Retinal pigment epithelial cell (primary cell): ENCODE data around the gene LMF1.

Experiments
- DNase-seq: peaks from one replicate; pipeline ENCODE4 v3.0.0-alpha.2; 2010; ENCODE audit warnings: low read depth
- H3K4me3 ChIP-seq: 2 replicates; pipeline ENCODE4 v1.5.1; 2011; ENCODE audit warnings: mild to moderate bottlenecking, low read length, control low read depth, moderate library complexity
- CTCF ChIP-seq: conservative IDR thresholded peaks from 2 replicates; pipeline ENCODE4 v1.5.1; 2011; ENCODE audit warnings: low read depth, low read length, control low read depth, inconsistent platforms

The LMF1 gene

DNA sequence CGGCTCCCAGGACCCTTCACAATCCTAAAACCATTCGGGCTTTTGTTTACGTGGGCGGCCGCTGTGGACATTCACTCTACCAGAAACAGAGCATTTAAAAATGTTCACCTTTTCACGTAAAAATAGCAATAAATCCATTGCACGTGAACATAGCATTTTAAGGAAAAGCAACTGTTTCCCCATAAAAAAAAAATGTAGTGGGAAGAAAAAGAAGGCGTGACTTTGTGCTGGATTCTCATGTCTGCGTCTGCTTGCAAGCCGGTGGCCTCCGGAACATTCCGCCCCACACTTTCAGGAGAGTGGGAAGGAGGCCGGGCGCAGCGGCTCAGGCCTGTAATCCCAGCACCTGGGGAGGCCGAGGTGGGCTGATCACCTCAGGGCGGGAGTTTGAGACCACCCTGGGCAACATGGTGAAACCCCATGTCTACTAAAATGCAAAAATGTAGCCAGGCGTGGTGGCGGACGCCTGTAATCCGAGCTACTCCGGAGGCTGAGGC lies 156.8 kb downstream of the LMF1 start:
- H3K4me3 ChIP-seq = no peak overlapping the region
- DNase-seq = no peak
- no peak for TF ChIP-seq CTCF

DNA sequence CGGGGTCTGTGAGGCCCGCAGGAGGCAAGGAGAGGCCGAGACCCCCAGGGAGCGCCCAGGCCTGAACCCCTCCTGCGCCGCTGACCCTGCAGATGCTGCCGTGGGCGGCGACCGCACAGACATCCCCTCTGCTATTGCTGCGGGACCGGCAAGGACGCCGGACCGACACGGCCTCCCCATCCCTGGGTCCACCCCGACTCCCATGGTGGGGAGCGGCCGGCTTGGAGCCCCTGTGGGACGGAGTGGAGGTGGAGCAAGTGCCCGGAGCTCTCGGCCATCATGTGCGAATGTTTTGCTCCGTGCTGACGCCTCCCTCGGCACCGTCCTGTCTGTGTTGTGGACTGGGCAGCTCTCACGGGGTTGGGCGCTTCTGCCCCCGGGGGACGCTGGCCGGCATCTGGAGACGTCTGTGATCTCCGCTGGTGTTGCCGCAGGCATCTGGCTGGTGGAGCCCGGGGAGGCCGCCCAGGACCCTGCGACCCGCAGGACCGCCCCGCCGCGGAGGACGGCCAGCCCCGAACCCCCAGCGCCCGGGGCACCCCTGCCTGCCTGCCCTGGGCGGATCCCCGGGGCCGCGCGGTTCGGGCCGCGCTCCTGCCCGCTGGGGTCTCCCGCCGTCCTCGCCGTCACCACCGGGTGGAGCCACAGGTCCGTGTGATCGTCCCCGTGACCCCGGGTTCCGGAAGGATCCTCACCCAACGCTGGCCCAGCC lies 157.4 kb downstream of the LMF1 start:
- peak; percentile 59 for TF ChIP-seq CTCF
- no peak for DNase-seq
- no peak overlapping the region for H3K4me3 ChIP-seq

- no peak for TF ChIP-seq CTCF
- DNase-seq = no peak
- peak overlapping the region; percentile 55 for H3K4me3 ChIP-seq
Observed at GRCh38 chr16:808085-808386, 162.7 kb downstream of the LMF1 start.

DNA sequence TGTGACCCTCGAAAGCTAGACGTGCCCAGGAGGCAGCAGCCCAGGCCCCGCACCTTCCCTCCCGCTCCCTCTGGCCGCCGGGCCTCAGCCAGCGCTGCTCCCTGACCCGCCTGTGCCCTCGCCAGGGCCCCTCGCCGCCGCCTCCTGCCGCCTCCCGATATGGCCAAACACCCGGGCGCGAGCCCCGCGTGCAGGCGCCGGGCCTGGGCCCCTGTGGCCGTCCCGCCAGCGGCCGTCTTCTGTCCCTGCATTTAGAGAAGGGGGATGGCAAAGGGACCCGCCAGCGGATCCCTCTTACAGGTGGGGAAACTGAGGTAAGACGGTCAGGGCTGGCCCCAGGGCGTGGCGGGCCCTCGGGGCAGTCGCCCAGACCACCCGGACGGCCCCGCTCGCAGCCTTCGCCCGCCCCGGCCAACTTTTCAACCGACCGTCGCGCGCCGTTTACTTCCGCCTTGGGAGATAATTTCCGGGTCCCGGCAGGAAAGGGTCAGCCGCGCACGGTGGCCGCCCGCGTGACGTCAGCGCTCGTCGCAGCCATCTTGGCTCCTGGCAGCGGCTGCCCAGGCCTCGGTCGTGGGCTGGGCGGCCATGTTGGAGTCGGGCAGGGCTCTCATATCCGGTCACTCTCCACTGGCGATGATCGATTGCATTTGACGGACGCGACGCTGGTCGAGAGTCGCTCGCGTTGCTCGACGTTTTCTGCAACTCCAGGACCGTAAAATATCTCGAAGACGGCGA lies 163.3 kb downstream of the LMF1 start:
- DNase-seq = peak; percentile 61
- peak overlapping the region; percentile 76 for H3K4me3 ChIP-seq
- no peak for TF ChIP-seq CTCF

GRCh38 chr16:805474-805873 lies 165.3 kb downstream of the LMF1 start:
- TF ChIP-seq CTCF = no peak
- no peak overlapping the region for H3K4me3 ChIP-seq
- no peak for DNase-seq

DNA sequence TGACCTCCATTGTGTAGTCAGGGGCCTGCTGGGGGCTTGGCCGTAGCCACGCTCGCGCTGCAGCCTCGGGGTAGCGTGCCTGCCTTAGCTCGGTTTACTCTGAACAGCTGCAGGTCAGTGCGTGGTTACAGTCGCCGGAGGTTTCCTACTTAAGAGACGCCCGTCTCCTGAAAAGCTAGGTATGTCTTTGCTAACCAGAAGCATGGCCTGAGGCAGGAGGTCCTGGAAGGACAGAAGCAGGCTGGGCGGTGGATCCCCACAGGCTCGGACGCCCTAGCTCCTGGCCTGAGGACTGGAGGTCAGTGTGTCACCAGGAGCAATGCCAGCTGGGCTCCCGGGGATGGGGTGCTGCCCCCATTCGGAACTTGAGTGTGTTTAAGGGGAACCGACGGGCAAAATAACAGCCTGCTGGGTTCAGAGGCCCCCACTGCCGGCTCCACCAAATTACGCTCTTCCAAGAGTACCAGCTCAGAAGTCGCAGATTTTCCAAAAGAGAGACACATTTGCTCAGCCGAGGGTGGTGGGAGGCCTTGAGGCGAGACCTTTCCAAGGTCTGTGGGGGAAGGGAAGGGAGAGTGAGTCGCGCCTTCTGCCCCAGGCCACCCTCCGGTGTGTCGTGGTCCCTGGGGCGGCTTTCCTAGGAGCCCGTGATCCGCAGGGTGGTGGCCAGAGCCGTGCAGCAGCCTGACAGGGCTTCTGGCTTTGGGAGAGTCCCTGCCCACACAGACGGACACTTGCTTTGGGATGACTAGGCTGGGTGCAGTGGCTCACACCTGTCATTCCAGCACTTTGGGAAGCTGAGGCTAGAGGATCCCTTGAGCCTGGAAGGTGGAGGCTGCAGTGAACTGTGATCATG lies 166.4 kb downstream of the LMF1 start:
- TF ChIP-seq CTCF = no peak
- DNase-seq = no peak
- H3K4me3 ChIP-seq = no peak overlapping the region
